ENCODE data around the gene LGALS3.

Gene LGALS3

GRCh38 chr14:55131370-55132137, 2.5 kb downstream of the LGALS3 start:
- Histone ChIP-seq H3K9me2 (replicated peaks; ENCODE audit: insufficient read depth, low read length) (no peaks in the 10 kb centered on the region), H3K9ac (ENCODE audit: low read length) (no peak overlapping the region), H3K79me2 (ENCODE audit: insufficient read depth, low read length) (no peaks in the 10 kb centered on the region), H3K4me2 (ENCODE audit: low read depth, low read length, poor library complexity, severe bottlenecking) (no peak overlapping the region), H3K27me3 (ENCODE audit: low read length) (no peaks in the 10 kb centered on the region), H3K27ac (ENCODE audit: low read depth, low read length) (no peak overlapping the region), H2AFZ (ENCODE audit: low read depth, low read length, severe bottlenecking) (no peak overlapping the region), H3K36me3 (ENCODE audit: low read length) (no peaks in the 10 kb centered on the region), H3K9me3 (ENCODE audit: insufficient read depth, low read length) (no peaks in the 10 kb centered on the region), H3K4me3 (ENCODE audit: insufficient read depth, low read length, poor library complexity, severe bottlenecking) (no peak overlapping the region), H3F3A (ENCODE audit: insufficient read depth) (peaks cover 9% of the 10 kb centered on the region), H4K20me1 (ENCODE audit: low read depth, low read length) (no peaks in the 10 kb centered on the region)
- TF ChIP-seq EZH2phosphoT487 (conservative IDR thresholded peaks at IDR 0.05; ENCODE audit: low read length) (no peak), CTCF (IDR thresholded peaks at IDR 0.05; ENCODE audit: insufficient read depth, low read length, poor library complexity, severe bottlenecking) (no peak)

- Histone ChIP-seq H3K27me3 (ENCODE audit: low read length) (no peaks in the 10 kb centered on the region), H3K27ac (ENCODE audit: low read depth, low read length) (no peak overlapping the region), H3K4me3 (ENCODE audit: insufficient read depth, low read length, poor library complexity, severe bottlenecking) (no peak overlapping the region), H3K36me3 (ENCODE audit: low read length) (peaks cover 2% of the 10 kb centered on the region; the same call in 1 of the 2 replicates), H2AFZ (ENCODE audit: low read depth, low read length, severe bottlenecking) (no peak overlapping the region), H4K20me1 (ENCODE audit: low read depth, low read length) (no peaks in the 10 kb centered on the region), H3K4me2 (ENCODE audit: low read depth, low read length, poor library complexity, severe bottlenecking) (no peak overlapping the region), H3K79me2 (ENCODE audit: insufficient read depth, low read length) (no peaks in the 10 kb centered on the region), H3K9me3 (ENCODE audit: insufficient read depth, low read length) (no peaks in the 10 kb centered on the region), H3K9ac (ENCODE audit: low read length) (no peak overlapping the region), H3F3A (ENCODE audit: insufficient read depth) (peaks cover 9% of the 10 kb centered on the region), H3K9me2 (replicated peaks; ENCODE audit: insufficient read depth, low read length) (no peaks in the 10 kb centered on the region)
- no peak for TF ChIP-seq CTCF (IDR thresholded peaks at IDR 0.05; ENCODE audit: insufficient read depth, low read length, poor library complexity, severe bottlenecking)
- no peak for TF ChIP-seq EZH2phosphoT487 (conservative IDR thresholded peaks at IDR 0.05; ENCODE audit: low read length)
These were observed 4.4 kb downstream of the LGALS3 start for GRCh38 chr14:55133416-55133815.

- H3K27me3 ChIP-seq (ENCODE audit: low read length): no peaks in the 10 kb centered on the region
- H3K9me3 ChIP-seq (ENCODE audit: insufficient read depth, low read length): no peaks in the 10 kb centered on the region
- H3K9me2 ChIP-seq (replicated peaks; ENCODE audit: insufficient read depth, low read length): no peaks in the 10 kb centered on the region
- no peak overlapping the region for H2AFZ ChIP-seq (ENCODE audit: low read depth, low read length, severe bottlenecking)
- no peak overlapping the region for H3K4me3 ChIP-seq (ENCODE audit: insufficient read depth, low read length, poor library complexity, severe bottlenecking)
- H4K20me1 ChIP-seq (ENCODE audit: low read depth, low read length): no peaks in the 10 kb centered on the region
- peaks cover 4% of the 10 kb centered on the region; the same call in 1 of the 2 replicates for H3K36me3 ChIP-seq (ENCODE audit: low read length)
- no peak for TF ChIP-seq EZH2phosphoT487 (conservative IDR thresholded peaks at IDR 0.05; ENCODE audit: low read length)
- no peak for TF ChIP-seq CTCF (IDR thresholded peaks at IDR 0.05; ENCODE audit: insufficient read depth, low read length, poor library complexity, severe bottlenecking)
- no peak overlapping the region for H3K27ac ChIP-seq (ENCODE audit: low read depth, low read length)
- H3K9ac ChIP-seq (ENCODE audit: low read length): no peak overlapping the region
- H3F3A ChIP-seq (ENCODE audit: insufficient read depth): peaks cover 4% of the 10 kb centered on the region; the same call in 1 of the 2 replicates
- H3K4me2 ChIP-seq (ENCODE audit: low read depth, low read length, poor library complexity, severe bottlenecking): no peak overlapping the region
- H3K79me2 ChIP-seq (ENCODE audit: insufficient read depth, low read length): no peaks in the 10 kb centered on the region
These were observed 7.2 kb downstream of the LGALS3 start for GRCh38 chr14:55136241-55136640.

Measured in SU-DHL-6 (cell line).